HG02642 (cell line): ENCODE data around the gene FOXN3.

Experiments used
- ATAC-seq: cut with Tn5 transposase; IDR thresholded peaks from one replicate; pipeline ENCODE4 v1.9.1; 2021; ENCODE audit warnings: mild to moderate bottlenecking; ENCODE audit not compliant: unreplicated experiment, poor library complexity

The FOXN3 gene

DNA sequence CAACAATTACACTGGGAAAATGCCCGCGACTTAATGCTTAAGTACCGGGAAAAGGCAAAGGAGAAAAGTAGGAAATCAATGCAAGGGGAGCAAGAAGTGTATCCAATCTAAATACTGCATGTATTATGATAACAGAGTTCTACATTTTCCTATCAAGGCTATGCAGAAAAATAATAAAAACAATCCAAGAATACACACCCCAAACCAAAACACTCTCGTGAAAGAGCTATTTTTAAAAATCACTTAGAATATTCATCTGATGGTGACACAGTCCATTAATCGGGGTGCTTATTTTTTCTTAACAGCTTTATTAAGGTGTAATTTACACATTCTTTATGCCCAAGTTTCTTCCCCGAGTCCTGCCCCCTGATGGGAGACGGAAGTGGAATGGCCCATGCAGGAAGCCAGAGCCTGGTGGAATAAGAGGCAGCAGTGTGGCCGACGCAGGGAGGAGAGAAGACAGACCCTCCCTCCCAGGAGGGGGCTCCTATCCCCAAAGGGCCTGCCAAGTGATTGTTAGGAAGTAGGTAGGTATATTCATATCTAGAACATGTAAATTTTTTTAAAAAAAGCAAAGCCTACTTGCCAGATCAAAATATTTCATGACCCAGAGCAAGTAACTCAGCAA, 174.3 kb downstream of the FOXN3 start:
- ATAC-seq = no peak

DNA sequence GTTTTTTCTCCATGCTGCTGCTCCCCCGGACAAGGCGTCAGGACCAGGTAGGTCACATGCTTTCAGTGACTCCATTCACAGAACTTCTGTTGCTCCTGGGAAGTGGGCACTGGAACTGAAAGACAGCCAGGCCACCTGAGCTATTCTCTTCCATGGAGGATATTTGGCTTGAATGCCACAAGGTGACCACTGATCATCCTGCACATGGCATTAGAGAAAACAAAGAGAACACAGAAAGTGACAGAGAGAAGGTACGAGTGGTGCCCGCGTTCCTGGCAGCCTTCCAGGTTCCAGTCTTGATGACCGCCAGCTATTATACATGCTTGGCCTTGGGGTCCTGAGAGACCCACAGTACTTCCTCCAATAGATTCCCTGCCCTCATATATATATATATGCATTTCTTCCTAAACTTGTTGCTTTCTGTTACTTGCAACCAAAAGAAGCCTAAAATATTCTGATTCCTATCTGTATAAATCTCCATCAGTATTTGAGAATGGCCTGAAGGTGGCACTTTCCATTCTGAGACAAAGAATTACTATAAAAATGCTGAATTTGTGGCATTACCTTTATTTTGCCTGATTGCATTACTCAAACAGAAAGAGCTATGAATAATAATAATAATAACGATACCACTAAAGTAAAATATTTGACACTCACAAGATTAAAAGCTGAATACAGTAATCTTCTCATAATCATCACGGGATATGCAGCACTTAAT, 174.9 kb downstream of the FOXN3 start:
- ATAC-seq = no peak

- no peak for ATAC-seq
These were observed 175.8 kb downstream of the FOXN3 start for GRCh38 chr14:89241257-89241656.

- ATAC-seq = no peak
These were observed 176.6 kb downstream of the FOXN3 start for GRCh38 chr14:89240414-89240813.

DNA sequence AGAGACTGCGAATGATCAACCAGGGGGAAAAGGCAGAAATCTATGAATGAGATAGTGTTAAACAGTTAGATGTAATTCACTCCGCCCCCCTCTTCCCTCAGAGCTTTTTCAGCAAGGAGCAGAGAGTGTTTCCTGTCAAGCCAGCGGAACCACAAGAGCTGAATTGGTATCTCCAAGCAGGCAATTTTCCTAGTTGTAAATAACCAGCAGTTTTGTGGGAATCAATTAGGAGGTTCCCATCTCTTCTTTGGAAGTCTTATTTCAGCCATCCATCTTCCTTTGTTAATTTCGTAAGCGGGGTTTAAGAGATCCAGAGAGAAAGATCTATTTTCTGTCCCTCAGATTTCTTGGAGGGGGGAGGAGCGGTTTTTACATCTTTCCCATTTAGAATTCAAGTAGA, 178.0 kb downstream of the FOXN3 start:
- ATAC-seq = no peak

DNA sequence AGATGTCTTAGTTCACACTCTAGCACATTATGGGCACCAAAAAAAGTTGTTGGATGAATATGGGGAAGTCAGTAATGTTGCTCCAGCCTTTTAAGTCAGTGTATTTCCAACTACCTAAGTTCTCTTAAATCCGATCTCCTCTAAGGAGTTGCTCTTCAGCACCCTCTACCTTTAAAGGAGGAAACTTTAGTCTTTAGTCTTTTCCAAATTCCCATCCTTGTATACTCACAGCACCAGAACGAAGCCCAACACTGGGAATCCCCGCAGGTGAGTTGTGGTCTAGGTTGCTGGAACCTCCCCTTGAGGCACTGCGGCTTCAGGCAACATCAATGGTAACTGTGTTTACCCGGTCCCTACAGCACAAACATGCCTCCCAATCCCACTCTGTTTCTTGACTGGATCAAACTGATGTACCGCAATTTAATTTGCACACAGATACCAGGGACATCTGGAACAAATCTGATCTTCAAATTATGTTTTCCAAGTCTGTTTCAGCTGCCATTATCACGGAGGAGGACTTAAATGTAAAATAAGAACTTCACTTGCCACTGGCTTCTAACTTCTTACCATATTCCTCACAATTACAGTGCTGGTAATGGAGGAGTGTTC, 179.0 kb downstream of the FOXN3 start:
- ATAC-seq = no peak

DNA sequence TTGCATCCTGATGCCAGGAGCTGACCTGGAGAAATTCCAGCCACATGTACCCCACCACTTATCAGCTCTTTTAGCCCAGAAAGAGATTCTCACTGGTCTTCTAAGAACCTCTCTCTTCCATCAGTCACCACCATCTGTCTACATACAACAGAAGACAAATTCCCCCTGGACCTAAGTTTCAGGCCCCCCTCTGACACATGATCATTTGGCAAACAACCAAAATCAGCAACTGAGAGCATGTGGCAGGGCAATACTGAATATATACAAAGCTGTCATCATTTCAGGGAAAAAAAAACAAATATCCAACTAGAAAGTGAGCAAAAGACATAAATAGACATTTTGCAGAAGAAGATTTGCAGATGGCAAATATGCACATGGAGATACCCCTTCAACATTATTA, 180.2 kb downstream of the FOXN3 start:
- no peak for ATAC-seq

DNA sequence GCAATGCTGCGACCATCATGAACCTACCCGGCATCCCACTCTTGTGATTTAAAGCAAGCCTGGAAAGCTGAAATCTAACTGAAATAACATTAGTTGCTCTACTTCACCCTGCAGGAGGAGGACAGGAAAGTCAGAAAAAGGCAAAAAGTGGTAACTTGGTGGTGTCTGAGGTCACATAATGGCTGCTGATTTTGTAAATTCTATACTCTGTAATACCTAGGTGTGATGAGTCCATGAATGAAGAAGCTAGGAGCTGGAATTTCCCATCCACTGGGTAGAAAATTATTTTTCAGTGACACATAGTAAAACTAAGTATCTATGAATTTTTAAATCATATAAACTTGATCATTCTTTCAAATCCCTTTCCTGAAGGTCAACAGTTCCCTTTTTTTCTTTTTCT, 183.8 kb downstream of the FOXN3 start:
- ATAC-seq = no peak

- ATAC-seq = no peak
These were observed 184.6 kb downstream of the FOXN3 start for GRCh38 chr14:89232265-89233070.

DNA sequence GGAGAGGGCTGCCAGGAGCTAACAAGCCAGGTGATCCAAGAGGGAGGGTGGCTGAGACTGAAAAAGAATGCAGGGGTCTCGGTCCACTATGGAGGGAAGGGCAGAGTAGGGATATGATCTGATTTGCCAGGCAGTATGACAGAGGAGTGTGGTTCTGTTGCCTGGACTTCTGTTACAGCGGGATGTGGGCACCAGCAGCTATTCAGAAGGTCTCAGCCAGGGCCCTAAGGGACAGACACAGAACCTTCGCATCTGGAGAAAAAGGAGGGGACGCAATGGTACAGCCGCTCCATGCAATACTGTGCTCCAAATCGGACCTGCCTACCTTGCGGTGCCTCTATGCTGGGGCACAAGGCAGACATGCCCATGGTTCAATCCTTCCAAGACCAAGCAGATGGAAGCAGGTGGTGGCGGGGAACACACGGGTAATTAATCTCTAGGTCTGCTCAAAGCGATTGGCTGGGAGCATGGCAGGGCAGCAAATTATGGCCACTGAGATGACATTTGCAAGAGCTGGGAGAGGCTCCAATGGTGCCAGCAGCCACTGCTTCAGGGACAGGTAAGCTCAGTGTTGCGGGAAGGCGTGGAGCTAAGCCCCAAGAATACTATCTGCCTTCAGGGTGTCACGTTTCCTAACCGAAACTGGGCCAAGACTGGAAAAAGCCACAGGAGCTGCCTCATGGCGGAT, 185.5 kb downstream of the FOXN3 start:
- ATAC-seq = no peak

DNA sequence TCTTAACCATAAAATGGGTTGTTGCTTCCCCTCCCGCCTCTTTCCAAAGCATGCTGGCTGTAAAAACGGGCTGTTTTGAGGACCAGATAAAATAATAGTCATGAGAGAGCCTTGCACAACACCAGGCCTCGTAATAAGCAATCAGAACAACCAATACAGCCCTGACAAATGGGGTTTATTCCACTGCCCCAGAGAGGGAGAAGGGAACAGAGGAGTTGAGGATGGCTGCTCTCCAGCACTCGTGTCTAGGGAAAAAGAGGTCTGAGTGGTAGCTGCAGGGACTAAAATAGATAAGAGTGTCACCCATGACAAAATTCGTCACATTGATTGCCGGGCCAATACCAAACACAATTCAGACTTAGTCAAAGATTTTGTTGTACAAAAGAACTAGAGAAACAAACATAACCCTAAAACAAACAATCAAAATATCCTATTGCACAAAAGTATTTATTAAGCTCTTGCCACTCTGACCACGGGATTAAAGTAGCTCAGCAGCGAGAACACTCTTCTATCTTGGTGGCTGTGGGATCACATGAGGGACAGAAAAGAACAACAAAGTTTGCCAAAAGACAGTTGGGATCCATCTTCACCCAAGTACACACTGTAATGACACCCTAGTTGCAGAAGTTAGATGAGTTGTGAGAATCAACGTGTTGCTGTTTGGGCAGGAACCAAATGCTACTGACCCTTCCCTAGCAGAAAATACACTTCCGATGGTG, 188.0 kb downstream of the FOXN3 start:
- ATAC-seq = no peak

DNA sequence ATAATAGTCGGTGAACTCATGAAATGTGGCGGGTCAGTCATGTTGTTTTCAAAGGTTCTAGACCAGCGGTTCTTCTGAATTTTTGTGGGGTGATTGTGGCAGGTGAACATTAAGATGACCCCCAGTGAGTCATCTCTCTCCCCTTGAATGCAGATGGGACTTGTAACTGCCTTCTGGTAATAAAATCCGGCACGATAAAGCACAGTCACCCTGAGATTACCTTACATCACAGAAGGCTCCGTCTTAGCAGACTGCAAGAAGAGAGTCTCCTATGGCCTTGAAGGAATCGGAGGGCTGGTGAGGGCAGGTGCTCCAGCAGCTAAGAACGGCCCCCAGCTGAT, 189.6 kb downstream of the FOXN3 start:
- no peak for ATAC-seq

- ATAC-seq = no peak
These were observed 190.1 kb downstream of the FOXN3 start for GRCh38 chr14:89226801-89227495.

- ATAC-seq = no peak
These were observed 191.4 kb downstream of the FOXN3 start for GRCh38 chr14:89225607-89226006.

DNA sequence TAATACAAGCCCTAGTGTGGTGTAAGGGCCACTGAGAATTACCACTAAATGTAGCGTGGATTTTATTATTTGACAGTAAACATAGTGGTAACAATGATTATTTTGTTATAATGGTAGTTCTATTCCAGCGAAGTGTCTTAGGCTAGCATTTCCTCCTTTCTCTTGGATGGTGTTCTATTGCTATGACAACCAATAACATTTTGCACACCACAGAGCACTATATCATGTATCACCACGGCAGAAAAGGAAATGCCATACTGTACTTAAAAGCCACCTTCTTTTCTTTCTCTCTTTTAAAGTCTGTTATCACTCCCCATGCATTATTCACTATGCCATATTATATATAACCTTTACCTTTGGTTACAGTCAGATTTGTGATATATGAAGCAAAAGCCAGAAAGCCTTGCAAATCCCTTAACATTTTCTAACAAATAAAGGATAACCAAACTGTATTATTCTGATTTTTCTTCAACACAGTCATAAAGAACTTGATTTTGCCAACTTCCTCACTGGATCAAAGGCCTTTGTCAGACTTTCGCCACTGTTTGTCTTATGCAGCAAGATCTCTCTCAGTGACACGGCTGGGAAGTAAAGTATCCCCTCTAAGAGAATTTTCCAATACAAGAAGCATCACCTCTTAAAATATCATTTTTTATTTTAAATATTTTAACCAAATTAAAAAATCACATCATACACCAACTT, 195.8 kb downstream of the FOXN3 start:
- no peak for ATAC-seq

DNA sequence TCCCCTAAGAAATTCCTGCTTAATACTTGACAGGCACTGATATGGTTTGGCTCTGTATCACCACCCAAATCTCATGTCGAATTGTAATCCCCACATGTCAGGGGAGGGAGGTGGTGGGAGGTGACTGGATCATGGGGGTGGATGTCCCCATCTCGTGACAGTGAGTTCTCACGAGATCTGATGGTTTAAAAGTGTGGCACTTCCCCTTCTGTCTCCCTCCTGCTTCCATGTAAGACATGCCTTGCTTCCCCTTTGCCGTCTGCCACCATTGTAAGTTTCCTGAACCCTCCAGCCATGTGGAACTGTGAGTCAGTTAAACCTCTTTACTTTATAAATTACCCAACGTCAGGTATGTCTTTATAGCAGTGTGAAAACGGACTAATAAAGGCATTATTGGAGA, 198.0 kb downstream of the FOXN3 start:
- ATAC-seq = no peak

GRCh38 chr14:89217891-89218290, 199.1 kb downstream of the FOXN3 start:
- ATAC-seq = no peak

DNA sequence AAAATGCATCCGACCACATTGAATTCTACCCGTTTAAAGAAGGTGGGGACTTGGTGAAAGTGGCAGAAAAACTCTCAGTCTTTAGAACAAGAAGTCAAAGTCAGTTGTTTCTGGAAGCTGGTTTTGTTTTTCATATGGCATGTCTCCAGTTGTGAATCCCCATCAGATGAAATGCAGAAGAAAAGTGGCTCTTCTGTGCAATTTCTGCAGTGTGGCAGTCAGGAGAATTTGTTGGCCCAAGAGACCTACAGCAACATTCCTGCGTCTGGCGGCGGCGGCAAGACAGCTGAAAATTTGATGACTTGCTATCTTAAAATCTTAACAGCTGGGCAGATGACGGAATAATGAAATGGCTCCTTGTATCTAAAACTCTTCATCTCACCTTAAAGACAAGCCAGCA, 201.5 kb downstream of the FOXN3 start:
- ATAC-seq = no peak

DNA sequence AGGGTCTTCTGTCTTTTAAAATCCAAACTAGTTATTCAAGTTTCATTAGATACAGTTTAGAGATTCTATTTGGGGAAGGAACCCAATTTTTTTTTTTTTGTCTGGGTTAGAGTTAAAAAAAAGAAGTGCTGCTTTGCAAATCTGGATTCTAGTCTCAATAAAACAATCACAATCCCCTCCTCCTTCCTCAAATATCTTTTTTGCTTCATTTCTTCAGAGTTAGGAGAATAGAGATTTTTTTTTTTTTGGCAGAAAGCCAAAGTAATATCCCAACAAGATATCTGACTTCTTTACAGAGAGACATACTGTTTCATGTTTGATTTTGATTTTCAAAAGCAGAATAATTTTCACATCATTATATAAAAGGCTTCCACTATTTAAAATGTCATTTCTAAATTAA, 201.9 kb downstream of the FOXN3 start:
- no peak for ATAC-seq
